HEK293T (cell line): ENCODE data around the gene L3MBTL4.

ENCODE experiments used
- CTCF ChIA-PET: fragments of 350-600 bp; formaldehyde crosslinking; extraction: SDS; loops from one replicate; lab custom pipeline; 2021; ENCODE audit warnings: antibody characterized with exemption, inconsistent platforms; lab: Yijun Ruan, JAX
- POLR2A ChIA-PET: fragments of 350-600 bp; formaldehyde crosslinking; extraction: SDS; loops from one replicate; lab custom pipeline; 2020; ENCODE audit warnings: antibody characterized with exemption, inconsistent platforms; lab: Yijun Ruan, JAX
- DNase-seq: peaks from one replicate; pipeline ENCODE4 v3.0.0; 2012; ENCODE audit warnings: mixed read lengths; ENCODE audit errors: extremely low spot score
- ARNT ChIP-seq: fragments of 450-650 bp; IDR thresholded peaks from 2 replicates; pipeline ENCODE4 v1.6.1; 2017; ENCODE audit warnings: mild to moderate bottlenecking
- BHLHE40 ChIP-seq: fragments of 450-650 bp; IDR thresholded peaks from 2 replicates; pipeline ENCODE4 v1.6.1; 2016; ENCODE audit warnings: mild to moderate bottlenecking, moderate library complexity, borderline replicate concordance
- CTBP1 ChIP-seq: fragments of 450-650 bp; IDR thresholded peaks from 2 replicates; pipeline ENCODE4 v1.6.1; 2016; ENCODE audit warnings: borderline replicate concordance
- ELF4 ChIP-seq: fragments of 450-650 bp; IDR thresholded peaks from 2 replicates; pipeline ENCODE4 v1.6.1; 2017; ENCODE audit warnings: antibody characterized with exemption
- FOXA1 ChIP-seq: fragments of 450-650 bp; IDR thresholded peaks from 2 replicates; pipeline ENCODE4 v1.6.1; 2016; ENCODE audit warnings: mild to moderate bottlenecking
- FOXK2 ChIP-seq: fragments of 450-650 bp; IDR thresholded peaks from 2 replicates; pipeline ENCODE4 v1.6.1; 2016; ENCODE audit warnings: mild to moderate bottlenecking
- FOXM1 ChIP-seq: fragments of 450-650 bp; IDR thresholded peaks from 2 replicates; pipeline ENCODE4 v1.6.1; 2017; ENCODE audit warnings: mild to moderate bottlenecking, borderline replicate concordance
- HDGF ChIP-seq: fragments of 450-650 bp; IDR thresholded peaks from 2 replicates; pipeline ENCODE4 v1.6.1; 2017; ENCODE audit warnings: antibody characterized with exemption, borderline replicate concordance
- L3MBTL2 ChIP-seq: fragments of 450-650 bp; conservative IDR thresholded peaks from 2 replicates; pipeline ENCODE4 v1.6.1; 2016; ENCODE audit warnings: mild to moderate bottlenecking
- LEF1 ChIP-seq: fragments of 450-650 bp; IDR thresholded peaks from 2 replicates; pipeline ENCODE4 v1.6.1; 2017; ENCODE audit warnings: mild to moderate bottlenecking, borderline replicate concordance
- NFRKB ChIP-seq: fragments of 450-650 bp; IDR thresholded peaks from 2 replicates; pipeline ENCODE4 v1.6.1; 2016; ENCODE audit warnings: mild to moderate bottlenecking, moderate library complexity
- SP1 ChIP-seq: fragments of 450-650 bp; IDR thresholded peaks from 2 replicates; pipeline ENCODE4 v1.6.1; 2017
- SUZ12 ChIP-seq: fragments of 450-650 bp; IDR thresholded peaks from 2 replicates; pipeline ENCODE4 v1.6.1; 2016; ENCODE audit warnings: mild to moderate bottlenecking
- TARDBP ChIP-seq: fragments of 450-650 bp; IDR thresholded peaks from 2 replicates; pipeline ENCODE4 v1.6.1; 2016
- ZNF384 ChIP-seq: fragments of 450-650 bp; IDR thresholded peaks from 2 replicates; pipeline ENCODE4 v1.6.1; 2016
- TF ChIP-seq, protein P1 (sequence below): fragments of 450-650 bp; IDR thresholded peaks from 2 replicates; pipeline ENCODE4 v1.6.1; 2016

L3MBTL4 gene

DNA sequence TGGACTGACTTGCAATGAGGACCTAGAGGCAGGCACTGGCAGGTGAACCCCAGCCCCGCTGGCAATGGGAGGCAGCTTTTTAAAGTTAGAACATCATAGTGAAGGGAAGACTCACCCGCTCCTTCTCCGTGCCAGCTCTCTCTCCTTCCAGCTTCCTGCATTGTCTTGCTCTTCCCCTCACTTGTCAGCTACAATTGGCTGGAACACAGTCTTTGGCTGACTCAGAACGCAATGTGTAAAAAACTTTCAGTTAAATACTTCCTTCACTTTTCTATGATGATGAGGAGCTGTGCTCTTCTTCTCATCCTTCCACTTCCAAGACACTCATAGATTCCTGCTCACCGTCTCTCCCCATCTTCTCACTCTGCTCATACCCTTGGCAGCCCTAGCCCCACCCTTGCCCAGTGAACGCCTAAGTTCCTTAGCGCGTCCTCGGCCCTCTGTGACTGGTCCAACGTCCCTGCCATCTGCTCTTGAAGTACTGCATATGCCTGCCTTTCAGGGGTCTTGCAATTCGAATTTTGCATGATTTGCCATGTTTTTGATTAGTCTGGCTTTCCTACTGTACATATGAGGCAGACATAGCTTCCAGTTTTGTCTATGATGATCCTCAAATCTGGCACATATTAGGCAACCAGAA, 401.4 kb downstream of the L3MBTL4 start:
- DNase-seq, result no peak
- no peak for TF ChIP-seq TARDBP
- no peak for TF ChIP-seq ELF4
- TF ChIP-seq LEF1, result no peak
- TF ChIP-seq CTBP1, result no peak
- TF ChIP-seq, protein P1, sequence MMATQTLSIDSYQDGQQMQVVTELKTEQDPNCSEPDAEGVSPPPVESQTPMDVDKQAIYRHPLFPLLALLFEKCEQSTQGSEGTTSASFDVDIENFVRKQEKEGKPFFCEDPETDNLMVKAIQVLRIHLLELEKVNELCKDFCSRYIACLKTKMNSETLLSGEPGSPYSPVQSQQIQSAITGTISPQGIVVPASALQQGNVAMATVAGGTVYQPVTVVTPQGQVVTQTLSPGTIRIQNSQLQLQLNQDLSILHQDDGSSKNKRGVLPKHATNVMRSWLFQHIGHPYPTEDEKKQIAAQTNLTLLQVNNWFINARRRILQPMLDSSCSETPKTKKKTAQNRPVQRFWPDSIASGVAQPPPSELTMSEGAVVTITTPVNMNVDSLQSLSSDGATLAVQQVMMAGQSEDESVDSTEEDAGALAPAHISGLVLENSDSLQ, result no peak
- TF ChIP-seq SP1, result no peak
- TF ChIP-seq FOXM1, result no peak
- no peak for TF ChIP-seq SUZ12
- TF ChIP-seq L3MBTL2, result no peak
- TF ChIP-seq HDGF, result no peak
- no peak for TF ChIP-seq ARNT
- no peak for TF ChIP-seq FOXA1
- no peak for TF ChIP-seq ZNF384
- TF ChIP-seq NFRKB, result no peak
- ChIA-PET POLR2A (no interaction called here), CTCF (no interaction called here)

DNA sequence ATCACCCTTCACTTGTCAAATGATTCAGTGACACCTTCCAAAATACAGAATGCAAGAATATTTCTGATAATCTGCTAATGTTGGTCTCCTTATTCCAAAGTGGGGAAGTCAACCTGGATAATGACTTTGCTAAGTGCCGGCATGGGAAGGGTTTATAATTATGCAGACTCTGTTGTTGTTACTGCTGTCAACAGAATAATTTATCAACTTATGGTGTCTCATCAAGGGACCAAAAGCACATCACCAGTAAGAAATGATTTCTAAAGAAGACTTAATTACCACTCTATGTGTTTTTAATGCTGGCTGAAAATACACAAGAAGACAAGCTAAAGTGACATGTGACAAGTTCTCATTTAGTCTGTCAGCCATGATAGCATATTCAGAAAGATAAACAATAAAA, 403.8 kb downstream of the L3MBTL4 start:
- DNase-seq, result no peak
- ChIA-PET POLR2A (no interaction called here), CTCF (no interaction called here)
- TF ChIP-seq NFRKB (no peak), FOXK2 (no peak), SP1 (no peak), ZNF384 (no peak), ELF4 (no peak), ARNT (no peak), HDGF (no peak), SUZ12 (no peak), L3MBTL2 (no peak), TARDBP (no peak), CTBP1 (no peak)
- TF ChIP-seq, protein P1, result no peak

DNA sequence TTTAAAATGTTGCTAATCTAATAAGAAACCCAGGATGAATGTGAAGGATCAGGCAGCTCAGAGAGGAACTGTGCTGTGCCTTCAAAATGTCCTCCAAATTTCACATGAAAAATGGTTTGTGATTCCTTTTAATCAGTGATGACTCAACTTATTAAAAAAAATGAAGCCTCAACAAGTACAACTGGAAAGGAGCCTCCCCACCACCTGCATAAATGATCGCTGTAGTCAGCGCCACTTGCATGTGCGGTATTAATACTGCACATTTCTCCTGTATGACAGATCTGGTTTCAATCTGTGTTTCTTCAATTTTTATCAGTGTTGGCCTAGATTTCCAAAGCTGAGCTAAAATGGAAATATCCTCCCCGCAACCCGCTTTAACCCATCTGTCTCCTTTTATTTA, 404.4 kb downstream of the L3MBTL4 start:
- POLR2A ChIA-PET, result no interaction called here
- CTCF ChIA-PET, result no interaction called here
- no peak for DNase-seq
- TF ChIP-seq LEF1 (no peak), FOXK2 (no peak), SP1 (no peak), BHLHE40 (no peak), TARDBP (no peak), SUZ12 (no peak)
- TF ChIP-seq, protein P1, result no peak

DNA sequence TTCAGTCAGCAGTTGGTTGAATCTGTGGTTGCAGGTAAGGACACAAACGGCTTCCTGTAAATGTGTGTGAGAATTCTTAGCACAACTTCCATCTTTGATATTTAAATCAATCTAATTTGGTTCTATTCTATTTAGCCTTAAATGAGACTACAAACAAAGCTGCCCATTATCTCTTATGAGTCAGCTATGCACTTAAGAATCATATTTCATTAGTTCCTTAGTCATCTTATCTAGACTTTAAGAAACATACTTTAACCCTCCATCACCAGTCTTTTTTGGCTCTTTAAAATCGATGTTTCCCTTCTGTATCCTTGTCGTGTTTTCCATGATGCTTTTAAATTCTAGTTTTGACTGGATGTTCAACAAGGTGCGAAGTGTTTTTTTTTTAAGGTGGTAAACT, 405.0 kb downstream of the L3MBTL4 start:
- DNase-seq, result no peak
- TF ChIP-seq CTBP1, result no peak
- TF ChIP-seq L3MBTL2, result no peak
- TF ChIP-seq TARDBP, result no peak
- no peak for TF ChIP-seq FOXA1
- no peak for TF ChIP-seq SP1
- TF ChIP-seq, protein P1, result no peak
- no peak for TF ChIP-seq ELF4
- no peak for TF ChIP-seq HDGF
- TF ChIP-seq SUZ12, result no peak
- no peak for TF ChIP-seq FOXK2
- no peak for TF ChIP-seq BHLHE40
- TF ChIP-seq FOXM1, result no peak
- no peak for TF ChIP-seq NFRKB
- no peak for TF ChIP-seq LEF1
- TF ChIP-seq ARNT, result no peak
- TF ChIP-seq ZNF384, result no peak
- ChIA-PET POLR2A (no interaction called here), CTCF (no interaction called here)

DNA sequence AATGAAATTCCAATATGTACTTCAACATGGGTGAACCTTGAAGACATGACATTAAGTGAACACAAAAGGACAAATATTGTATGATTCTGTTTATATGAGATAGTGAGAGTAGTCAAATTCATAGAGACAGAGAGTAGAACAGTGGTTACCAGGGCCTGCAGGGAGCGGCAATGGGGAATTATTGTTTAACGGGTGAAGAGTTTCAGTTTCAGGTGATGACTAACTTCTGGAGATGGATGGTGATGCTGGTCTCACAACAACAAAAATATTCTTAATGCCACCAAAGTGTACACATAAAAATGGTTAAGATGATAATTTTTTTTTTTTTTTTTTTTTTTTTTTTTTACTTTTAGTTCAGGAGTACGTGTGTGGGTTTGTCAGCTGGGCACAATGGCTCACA, 410.0 kb downstream of the L3MBTL4 start:
- DNase-seq, result no peak
- POLR2A ChIA-PET, result no interaction called here
- CTCF ChIA-PET, result no interaction called here
- no peak for TF ChIP-seq SP1
- TF ChIP-seq L3MBTL2, result no peak
- no peak for TF ChIP-seq ZNF384
- TF ChIP-seq TARDBP, result no peak
- TF ChIP-seq FOXK2, result no peak
- TF ChIP-seq, protein P1, result no peak
- TF ChIP-seq FOXA1, result no peak
- no peak for TF ChIP-seq NFRKB
- TF ChIP-seq BHLHE40, result no peak
- no peak for TF ChIP-seq HDGF
- no peak for TF ChIP-seq FOXM1
- no peak for TF ChIP-seq LEF1
- no peak for TF ChIP-seq CTBP1
- TF ChIP-seq ELF4, result no peak
- TF ChIP-seq ARNT, result no peak
- no peak for TF ChIP-seq SUZ12
